Mammary epithelial cell (primary cell): ENCODE measurements around the gene MAGI1.

Experiments used
- EZH2 ChIP-seq: IDR thresholded peaks from 2 replicates; pipeline ENCODE4 v1.6.1; 2012; ENCODE audit warnings: low read length, inconsistent platforms, borderline replicate concordance
- TF ChIP-seq, protein P1 (sequence below), 2 donors: IDR thresholded peaks in 1 of 2; conservative IDR thresholded peaks in 1 of 2; 2 replicates each; pipeline ENCODE4 v1.5.1; 2011 to 2012; ENCODE audit warnings: inconsistent platforms in 2 of 2, low read length in 2 of 2, mild to moderate bottlenecking in 2 of 2, control low read depth in 1 of 2, low read depth in 1 of 2; ENCODE audit not compliant: insufficient read depth in 1 of 2; ENCODE audit errors: extremely low read depth in 1 of 2

DNA sequence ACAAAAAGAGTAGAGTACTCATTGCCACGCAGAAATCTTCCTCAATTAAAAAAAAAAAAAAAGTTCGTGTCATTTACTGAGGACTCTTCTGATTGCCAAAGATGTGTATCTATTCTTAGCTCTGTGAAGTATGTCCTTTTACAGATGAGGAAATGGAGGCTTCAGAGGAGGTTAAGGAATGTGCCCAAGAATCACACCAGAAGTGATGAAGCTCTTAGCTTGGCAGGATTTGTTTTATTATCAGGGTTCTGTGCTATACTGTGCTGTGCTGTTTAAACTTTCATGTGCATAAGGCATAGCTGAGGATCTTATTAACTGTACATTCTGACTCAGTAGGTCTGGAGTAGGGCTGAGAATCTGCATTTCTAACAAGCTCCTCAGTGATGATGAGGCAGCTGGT is 685.8 kb downstream of the MAGI1 start:
- TF ChIP-seq, protein P1, sequence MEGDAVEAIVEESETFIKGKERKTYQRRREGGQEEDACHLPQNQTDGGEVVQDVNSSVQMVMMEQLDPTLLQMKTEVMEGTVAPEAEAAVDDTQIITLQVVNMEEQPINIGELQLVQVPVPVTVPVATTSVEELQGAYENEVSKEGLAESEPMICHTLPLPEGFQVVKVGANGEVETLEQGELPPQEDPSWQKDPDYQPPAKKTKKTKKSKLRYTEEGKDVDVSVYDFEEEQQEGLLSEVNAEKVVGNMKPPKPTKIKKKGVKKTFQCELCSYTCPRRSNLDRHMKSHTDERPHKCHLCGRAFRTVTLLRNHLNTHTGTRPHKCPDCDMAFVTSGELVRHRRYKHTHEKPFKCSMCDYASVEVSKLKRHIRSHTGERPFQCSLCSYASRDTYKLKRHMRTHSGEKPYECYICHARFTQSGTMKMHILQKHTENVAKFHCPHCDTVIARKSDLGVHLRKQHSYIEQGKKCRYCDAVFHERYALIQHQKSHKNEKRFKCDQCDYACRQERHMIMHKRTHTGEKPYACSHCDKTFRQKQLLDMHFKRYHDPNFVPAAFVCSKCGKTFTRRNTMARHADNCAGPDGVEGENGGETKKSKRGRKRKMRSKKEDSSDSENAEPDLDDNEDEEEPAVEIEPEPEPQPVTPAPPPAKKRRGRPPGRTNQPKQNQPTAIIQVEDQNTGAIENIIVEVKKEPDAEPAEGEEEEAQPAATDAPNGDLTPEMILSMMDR (conservative IDR thresholded peaks at IDR 0.05 in 1 of 2, IDR thresholded peaks at IDR 0.05 in 1 of 2; ENCODE audit: extremely low read depth in 1 of 2, insufficient read depth in 1 of 2, low read depth in 1 of 2, low read length in 2 of 2): no peak
- no peak for TF ChIP-seq EZH2
